ENCODE data around the gene SMARCB1.

Gene SMARCB1

DNA sequence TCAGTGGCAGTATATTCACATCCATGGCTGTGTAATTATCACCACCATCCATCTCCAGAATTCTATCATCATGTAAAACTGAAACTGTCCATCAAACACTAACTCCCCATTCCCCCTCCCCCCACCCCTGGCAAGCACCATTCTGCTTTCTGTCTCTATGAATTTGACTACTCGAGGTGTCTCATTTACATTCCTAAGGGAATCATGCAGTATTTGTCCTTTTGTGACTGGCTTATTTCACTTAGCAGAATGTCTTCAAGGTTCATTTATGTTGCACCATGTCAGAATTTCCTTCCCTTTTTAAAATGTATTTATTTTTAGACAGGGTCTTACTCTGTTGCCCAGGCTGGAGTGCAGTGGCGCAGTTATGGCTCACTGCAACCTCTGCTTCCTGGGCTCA, 31.8 kb downstream of the SMARCB1 start:
- no peak for ATAC-seq
- no peak for TF ChIP-seq BACH2 (CRISPR knock-in tag; IDR thresholded peaks at IDR 0.05; ENCODE audit: borderline replicate concordance)

DNA sequence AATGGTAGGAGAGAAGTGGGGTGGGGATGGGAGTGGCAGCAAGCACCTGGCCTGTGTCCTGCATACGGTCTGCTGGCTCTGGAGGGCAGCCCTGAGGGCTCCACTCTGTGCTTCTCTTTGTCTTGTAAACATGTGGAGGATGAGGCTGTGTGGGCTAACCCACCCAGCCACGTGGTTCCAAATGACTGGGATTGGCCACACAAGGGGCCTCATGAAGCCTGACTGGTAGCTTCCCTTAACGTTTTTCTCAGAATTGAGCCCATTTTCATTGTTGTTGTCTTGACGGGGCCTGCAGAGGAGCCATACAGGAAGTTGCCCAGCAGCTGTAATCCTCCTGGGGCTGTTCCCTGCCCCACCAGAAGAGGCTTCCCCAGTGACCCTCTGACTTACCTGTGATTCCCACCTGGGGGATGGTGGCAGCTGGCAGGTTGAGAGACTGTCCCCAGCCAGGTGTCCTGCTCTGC, 34.0 kb downstream of the SMARCB1 start:
- TF ChIP-seq ESRRG (CRISPR knock-in tag; IDR thresholded peaks at IDR 0.05) (no peak), PPARA (CRISPR knock-in tag; IDR thresholded peaks at IDR 0.05; ENCODE audit: borderline replicate concordance) (no peak), ZNF565 (CRISPR knock-in tag; conservative IDR thresholded peaks at IDR 0.05; ENCODE audit: low read depth) (no peak), ZNF70 (CRISPR knock-in tag; IDR thresholded peaks at IDR 0.05) (no peak), ZFP3 (CRISPR knock-in tag; IDR thresholded peaks at IDR 0.05) (no peak), ARNTL (CRISPR knock-in tag; IDR thresholded peaks at IDR 0.05; ENCODE audit: borderline replicate concordance, low read depth) (no peak)
- TF ChIP-seq, protein P1, sequence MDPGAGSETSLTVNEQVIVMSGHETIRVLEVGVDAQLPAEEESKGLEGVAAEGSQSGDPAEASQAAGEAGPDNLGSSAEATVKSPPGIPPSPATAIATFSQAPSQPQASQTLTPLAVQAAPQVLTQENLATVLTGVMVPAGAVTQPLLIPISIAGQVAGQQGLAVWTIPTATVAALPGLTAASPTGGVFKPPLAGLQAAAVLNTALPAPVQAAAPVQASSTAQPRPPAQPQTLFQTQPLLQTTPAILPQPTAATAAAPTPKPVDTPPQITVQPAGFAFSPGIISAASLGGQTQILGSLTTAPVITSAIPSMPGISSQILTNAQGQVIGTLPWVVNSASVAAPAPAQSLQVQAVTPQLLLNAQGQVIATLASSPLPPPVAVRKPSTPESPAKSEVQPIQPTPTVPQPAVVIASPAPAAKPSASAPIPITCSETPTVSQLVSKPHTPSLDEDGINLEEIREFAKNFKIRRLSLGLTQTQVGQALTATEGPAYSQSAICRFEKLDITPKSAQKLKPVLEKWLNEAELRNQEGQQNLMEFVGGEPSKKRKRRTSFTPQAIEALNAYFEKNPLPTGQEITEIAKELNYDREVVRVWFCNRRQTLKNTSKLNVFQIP (CRISPR knock-in tag; IDR thresholded peaks at IDR 0.05; ENCODE audit: borderline replicate concordance, low read depth) = no peak
- TF ChIP-seq, protein P2, sequence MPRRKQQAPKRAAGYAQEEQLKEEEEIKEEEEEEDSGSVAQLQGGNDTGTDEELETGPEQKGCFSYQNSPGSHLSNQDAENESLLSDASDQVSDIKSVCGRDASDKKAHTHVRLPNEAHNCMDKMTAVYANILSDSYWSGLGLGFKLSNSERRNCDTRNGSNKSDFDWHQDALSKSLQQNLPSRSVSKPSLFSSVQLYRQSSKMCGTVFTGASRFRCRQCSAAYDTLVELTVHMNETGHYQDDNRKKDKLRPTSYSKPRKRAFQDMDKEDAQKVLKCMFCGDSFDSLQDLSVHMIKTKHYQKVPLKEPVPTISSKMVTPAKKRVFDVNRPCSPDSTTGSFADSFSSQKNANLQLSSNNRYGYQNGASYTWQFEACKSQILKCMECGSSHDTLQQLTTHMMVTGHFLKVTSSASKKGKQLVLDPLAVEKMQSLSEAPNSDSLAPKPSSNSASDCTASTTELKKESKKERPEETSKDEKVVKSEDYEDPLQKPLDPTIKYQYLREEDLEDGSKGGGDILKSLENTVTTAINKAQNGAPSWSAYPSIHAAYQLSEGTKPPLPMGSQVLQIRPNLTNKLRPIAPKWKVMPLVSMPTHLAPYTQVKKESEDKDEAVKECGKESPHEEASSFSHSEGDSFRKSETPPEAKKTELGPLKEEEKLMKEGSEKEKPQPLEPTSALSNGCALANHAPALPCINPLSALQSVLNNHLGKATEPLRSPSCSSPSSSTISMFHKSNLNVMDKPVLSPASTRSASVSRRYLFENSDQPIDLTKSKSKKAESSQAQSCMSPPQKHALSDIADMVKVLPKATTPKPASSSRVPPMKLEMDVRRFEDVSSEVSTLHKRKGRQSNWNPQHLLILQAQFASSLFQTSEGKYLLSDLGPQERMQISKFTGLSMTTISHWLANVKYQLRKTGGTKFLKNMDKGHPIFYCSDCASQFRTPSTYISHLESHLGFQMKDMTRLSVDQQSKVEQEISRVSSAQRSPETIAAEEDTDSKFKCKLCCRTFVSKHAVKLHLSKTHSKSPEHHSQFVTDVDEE (CRISPR knock-in tag; IDR thresholded peaks at IDR 0.05) = no peak
- ATAC-seq = no peak

DNA sequence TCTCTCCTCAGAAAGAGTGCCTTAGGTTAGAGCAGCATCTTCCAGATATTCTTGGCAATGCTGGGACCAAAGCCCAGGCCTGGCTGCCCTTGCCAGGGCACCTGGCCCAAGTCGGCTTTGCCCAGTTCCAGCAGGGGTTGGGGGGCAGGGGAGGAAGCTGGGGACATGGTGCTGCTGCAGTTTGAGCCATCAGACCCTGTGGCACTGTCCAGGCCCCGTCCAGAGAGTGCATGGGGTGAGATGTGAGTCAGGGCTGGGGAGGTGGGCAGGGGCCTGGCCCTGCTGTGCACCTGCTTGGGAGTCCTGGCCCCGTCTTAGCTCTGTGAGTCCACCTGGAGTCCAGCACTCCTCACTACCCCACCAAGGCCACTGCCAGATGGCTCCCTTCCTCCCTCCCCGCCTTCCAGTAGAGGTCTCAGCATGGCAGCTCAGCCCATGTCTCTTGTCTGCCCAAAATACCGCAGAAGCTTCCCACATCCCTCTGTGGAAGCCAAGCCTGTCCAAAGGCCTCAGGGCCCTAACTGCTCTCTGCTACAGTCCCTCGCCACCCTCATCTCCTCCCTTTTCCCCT, 35.4 kb downstream of the SMARCB1 start:
- ATAC-seq = no peak; the same call in 1 of the 3 replicates
- TF ChIP-seq ZFP30 (CRISPR knock-in tag; IDR thresholded peaks at IDR 0.05) (no peak), ZC3H10 (CRISPR knock-in tag; IDR thresholded peaks at IDR 0.05) (no peak), GLIS3 (CRISPR knock-in tag; IDR thresholded peaks at IDR 0.05) (no peak), BACH2 (CRISPR knock-in tag; IDR thresholded peaks at IDR 0.05; ENCODE audit: borderline replicate concordance) (no peak), ARNTL (CRISPR knock-in tag; IDR thresholded peaks at IDR 0.05; ENCODE audit: borderline replicate concordance, low read depth) (no peak), ESRRG (CRISPR knock-in tag; IDR thresholded peaks at IDR 0.05) (no peak)

DNA sequence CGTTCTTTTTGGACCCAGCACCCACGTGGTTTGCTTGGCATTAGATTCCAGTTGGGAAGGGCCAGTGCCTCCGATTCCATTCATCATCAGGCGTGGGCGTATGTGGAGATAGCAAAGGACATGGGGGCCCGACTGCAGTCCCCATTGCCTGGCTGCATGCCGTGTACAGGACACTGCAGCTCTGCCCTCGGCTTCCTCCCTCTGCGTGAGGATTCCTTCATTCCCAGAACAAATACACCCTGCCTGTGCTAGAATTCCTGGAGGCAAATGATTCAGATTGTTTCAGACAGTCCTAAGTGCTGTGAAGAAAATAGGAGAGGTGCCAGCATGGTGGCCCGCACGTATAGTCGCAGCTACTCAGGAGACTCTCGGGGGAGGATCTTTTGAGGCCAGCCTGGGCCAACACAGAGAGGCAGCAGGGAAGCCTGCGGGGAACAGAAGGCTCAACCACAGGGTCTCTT, 36.6 kb downstream of the SMARCB1 start:
- TF ChIP-seq, protein P2 (CRISPR knock-in tag; IDR thresholded peaks at IDR 0.05) = no peak
- no peak for ATAC-seq

DNA sequence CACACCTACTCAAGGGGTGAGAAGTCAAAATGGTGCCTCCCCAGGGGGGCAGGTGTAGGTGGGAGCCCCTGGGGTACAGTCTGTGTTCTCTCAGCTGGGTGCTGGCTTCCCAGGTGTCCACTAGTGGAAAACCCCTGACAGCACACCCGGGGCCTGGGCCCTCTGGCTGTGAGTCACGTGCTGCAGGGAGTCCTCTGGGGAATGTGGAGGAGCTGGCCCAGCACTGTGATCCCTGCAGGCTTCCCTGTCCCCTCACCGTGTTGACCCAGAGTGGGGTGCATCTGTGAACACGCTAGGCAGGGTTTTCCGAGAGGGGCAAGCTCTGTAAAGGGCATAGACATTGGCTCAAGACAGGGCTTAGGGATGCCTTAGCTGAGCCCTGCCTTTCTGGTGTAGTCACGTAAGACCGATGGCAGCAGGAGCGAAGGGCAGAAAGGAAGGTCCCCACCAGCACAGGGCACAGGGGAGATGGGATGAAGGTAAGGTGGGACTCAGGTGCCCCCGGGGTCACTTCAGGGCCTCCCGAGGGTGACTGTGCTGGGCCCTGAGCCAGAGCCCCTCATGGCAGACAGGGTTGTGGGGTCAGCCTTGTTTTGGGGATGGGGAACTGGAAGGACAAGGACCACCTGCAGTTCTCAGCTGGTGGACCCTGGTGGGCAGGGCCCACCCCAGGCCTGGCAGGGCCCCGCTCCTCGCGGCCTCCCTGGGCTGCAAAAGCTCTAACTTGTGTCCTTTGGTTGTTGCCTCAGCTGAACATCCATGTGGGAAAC, 37.9 kb downstream of the SMARCB1 start:
- no peak for ATAC-seq
- TF ChIP-seq, protein P1 (CRISPR knock-in tag; IDR thresholded peaks at IDR 0.05; ENCODE audit: borderline replicate concordance, low read depth) = no peak
- TF ChIP-seq TOX (CRISPR knock-in tag; IDR thresholded peaks at IDR 0.05; ENCODE audit: borderline replicate concordance) = no peak
- no peak for TF ChIP-seq ESRRG (CRISPR knock-in tag; IDR thresholded peaks at IDR 0.05)
- TF ChIP-seq, protein P2 (CRISPR knock-in tag; IDR thresholded peaks at IDR 0.05) = no peak
